Inferior parietal cortex (tissue), 1 donor: ENCODE measurements around the gene RAB33A.
A peak's percentile ranks its signal among the peaks of the same experiment; 100 is the strongest.

Experiments used
- DNase-seq: peaks from one replicate; pipeline ENCODE4 v3.0.0-alpha.2; 2016; ENCODE audit errors: extremely low spot score

The RAB33A gene

GRCh38 chrX:130171446-130172126, at the start of gene RAB33A:
Gene RAB33A, plus strand, starts transcription at chrX:130171962. Its CDS starts 101 bp downstream, at chrX:130172063.
- DNase-seq, result peak; percentile 51

GRCh38 chrX:130124577-130124976, 47.2 kb upstream of the RAB33A start:
- no peak for DNase-seq

- peak; percentile 8 for DNase-seq
Measured at GRCh38 chrX:130125091-130125874, 46.5 kb upstream of the RAB33A start.

GRCh38 chrX:130130990-130131389, 40.8 kb upstream of the RAB33A start:
- DNase-seq, result no peak

- no peak for DNase-seq
Measured at GRCh38 chrX:130136496-130136895, 35.3 kb upstream of the RAB33A start.

GRCh38 chrX:130136961-130137360, 34.8 kb upstream of the RAB33A start:
- DNase-seq, result no peak

- no peak for DNase-seq
Measured at GRCh38 chrX:130139474-130140201, 32.1 kb upstream of the RAB33A start.

GRCh38 chrX:130144509-130144908, 27.3 kb upstream of the RAB33A start:
- DNase-seq, result no peak

GRCh38 chrX:130145123-130145522, 26.6 kb upstream of the RAB33A start:
- DNase-seq, result no peak

- no peak for DNase-seq
Measured at GRCh38 chrX:130147631-130148030, 24.1 kb upstream of the RAB33A start.

- no peak for DNase-seq
Measured at GRCh38 chrX:130155564-130155963, 16.2 kb upstream of the RAB33A start.

GRCh38 chrX:130158311-130158710, 13.5 kb upstream of the RAB33A start:
- no peak for DNase-seq

GRCh38 chrX:130159776-130160175, 12.0 kb upstream of the RAB33A start:
- no peak for DNase-seq

GRCh38 chrX:130162094-130162735, 9.5 kb upstream of the RAB33A start:
- DNase-seq, result no peak

GRCh38 chrX:130163398-130163797, 8.4 kb upstream of the RAB33A start:
- DNase-seq, result no peak

- DNase-seq, result peak; percentile 3
Measured at GRCh38 chrX:130165181-130165702, 6.5 kb upstream of the RAB33A start.

- peak; percentile 86 for DNase-seq
Measured at GRCh38 chrX:130165703-130166502, 5.9 kb upstream of the RAB33A start, which contains the start of gene AIFM1. Gene AIFM1, minus strand, starts transcription at chrX:130165841. Its CDS starts 185 bp downstream, at chrX:130165656.

- no peak for DNase-seq
Measured at GRCh38 chrX:130166503-130166777, 5.3 kb upstream of the RAB33A start.

GRCh38 chrX:130167040-130167439, 4.7 kb upstream of the RAB33A start:
- no peak for DNase-seq

GRCh38 chrX:130170752-130171445, 863 bp upstream of the RAB33A start:
- DNase-seq, result peak; percentile 79
